H9 (cell line): ENCODE data around the gene NTRK2. TPM values are rescaled to one million over a fixed set of nuclear protein-coding genes. Genes with fewer than 3 reads are reported as not detected.

Experiments
- DNase-seq: peaks from one replicate; pipeline ENCODE4 v3.0.0-alpha.2; 2017
- H2AFZ ChIP-seq: one replicate; pipeline ENCODE4 v1.6.1; 2013; ENCODE audit warnings: mild to moderate bottlenecking, low read length, control low read depth, moderate library complexity
- H2AK5ac ChIP-seq: 2 replicates; pipeline ENCODE4 v1.6.1; 2013; ENCODE audit warnings: low read length, control low read depth, mixed read lengths; ENCODE audit not compliant: insufficient read length
- H2BK120ac ChIP-seq: one replicate; pipeline ENCODE4 v1.6.1; 2013; ENCODE audit warnings: low read depth, mild to moderate bottlenecking, low read length, control low read depth, inconsistent platforms; ENCODE audit not compliant: poor library complexity, severe bottlenecking
- H2BK12ac ChIP-seq: 2 replicates; pipeline ENCODE4 v1.6.1; 2013; ENCODE audit warnings: low read length, control low read depth, mixed read lengths, low read depth; ENCODE audit not compliant: insufficient read length
- H2BK15ac ChIP-seq: 2 replicates; pipeline ENCODE4 v1.6.1; 2013; ENCODE audit warnings: low read depth, low read length, control low read depth
- H2BK20ac ChIP-seq: one replicate; pipeline ENCODE4 v1.6.1; 2013; ENCODE audit warnings: low read depth, mild to moderate bottlenecking, low read length, control low read depth, inconsistent platforms; ENCODE audit not compliant: poor library complexity, severe bottlenecking
- H2BK5ac ChIP-seq: 2 replicates; pipeline ENCODE4 v1.6.1; 2013; ENCODE audit warnings: low read length, control low read depth, mixed read lengths; ENCODE audit not compliant: insufficient read length
- H3K14ac ChIP-seq: 2 replicates; pipeline ENCODE4 v1.6.1; 2013; ENCODE audit warnings: low read length, control low read depth; ENCODE audit not compliant: insufficient read depth
- H3K18ac ChIP-seq: 2 replicates; pipeline ENCODE4 v1.6.1; 2013; ENCODE audit warnings: low read depth, mild to moderate bottlenecking, mixed read lengths, low read length, control low read depth; ENCODE audit not compliant: insufficient read length
- H3K23ac ChIP-seq: 2 replicates; pipeline ENCODE4 v1.6.1; 2013; ENCODE audit warnings: low read length, control low read depth, mixed read lengths, low read depth; ENCODE audit not compliant: insufficient read length
- H3K23me2 ChIP-seq: 2 replicates; pipeline ENCODE4 v1.6.1; 2013; ENCODE audit warnings: low read depth, mild to moderate bottlenecking, mixed read lengths, low read length, control low read depth; ENCODE audit not compliant: insufficient read length, poor library complexity, severe bottlenecking
- H3K27ac ChIP-seq: 2 replicates; pipeline ENCODE4 v1.5.1; 2013; ENCODE audit warnings: low read length, control low read depth, mixed read lengths, low read depth; ENCODE audit not compliant: insufficient read length
- H3K27me3 ChIP-seq: 2 replicates; pipeline ENCODE4 v1.6.1; 2013; ENCODE audit warnings: low read length, control low read depth, inconsistent platforms; ENCODE audit not compliant: insufficient read depth
- H3K4ac ChIP-seq: 2 replicates; pipeline ENCODE4 v1.6.1; 2013; ENCODE audit warnings: low read depth, mild to moderate bottlenecking, control low read depth, inconsistent platforms, low read length, moderate library complexity
- H3K4me1 ChIP-seq: 2 replicates; pipeline ENCODE4 v1.6.1; 2013; ENCODE audit warnings: low read length, control low read depth, inconsistent platforms; ENCODE audit not compliant: insufficient read depth
- H3K4me2 ChIP-seq: 2 replicates; pipeline ENCODE4 v1.6.1; 2013; ENCODE audit warnings: low read length, control low read depth, mixed read lengths; ENCODE audit not compliant: insufficient read length, insufficient read depth
- H3K56ac ChIP-seq: 2 replicates; pipeline ENCODE4 v1.6.1; 2013; ENCODE audit warnings: low read depth, mild to moderate bottlenecking, mixed read lengths, low read length, control low read depth; ENCODE audit not compliant: insufficient read length
- H3K79me1 ChIP-seq: 2 replicates; pipeline ENCODE4 v1.6.1; 2013; ENCODE audit warnings: low read depth, mild to moderate bottlenecking, moderate library complexity, low read length, control low read depth, inconsistent platforms; ENCODE audit not compliant: insufficient read depth, poor library complexity, severe bottlenecking
- H3K79me2 ChIP-seq: 2 replicates; pipeline ENCODE4 v1.6.1; 2013; ENCODE audit warnings: low read length, control low read depth, inconsistent platforms; ENCODE audit not compliant: insufficient read depth
- H3K9ac ChIP-seq: 2 replicates; pipeline ENCODE4 v1.6.1; 2013; ENCODE audit warnings: low read length, control low read depth, mixed read lengths; ENCODE audit not compliant: insufficient read length; ENCODE audit errors: extremely low read depth
- H3K9me3 ChIP-seq: one replicate; pipeline ENCODE4 v1.6.1; 2013; ENCODE audit warnings: low read depth, low read length, inconsistent platforms; ENCODE audit not compliant: control insufficient read depth
- H3T11ph ChIP-seq: one replicate; pipeline ENCODE4 v1.6.1; 2013; ENCODE audit warnings: mild to moderate bottlenecking, low read length, control low read depth, inconsistent platforms
- H4K20me1 ChIP-seq: one replicate; pipeline ENCODE4 v1.6.1; 2013; ENCODE audit not compliant: control insufficient read depth, insufficient read length, insufficient read depth
- H4K5ac ChIP-seq: 2 replicates; pipeline ENCODE4 v1.6.1; 2013; ENCODE audit warnings: low read depth, mild to moderate bottlenecking, mixed read lengths, low read length, control low read depth; ENCODE audit not compliant: insufficient read length
- H4K8ac ChIP-seq: replicated peaks from 2 replicates; pipeline ENCODE4 v1.6.1; 2013; ENCODE audit warnings: low read length, control low read depth, mixed read lengths, low read depth; ENCODE audit not compliant: insufficient read length
- H4K91ac ChIP-seq: 2 replicates; pipeline ENCODE4 v1.6.1; 2013; ENCODE audit warnings: low read depth, mild to moderate bottlenecking, moderate library complexity, mixed read lengths, low read length, control low read depth; ENCODE audit not compliant: insufficient read length
- H3K27ac Mint-ChIP-seq, 3 experiments: 2 replicates in 2 of 3; 3 replicates in 1 of 3; pipeline ENCODE4 v1.8.0; 2020 to 2021; ENCODE audit warnings: mixed read lengths in 3 of 3, mild to moderate bottlenecking in 1 of 3, moderate library complexity in 1 of 3
- H3K27me3 Mint-ChIP-seq: 2 replicates; pipeline ENCODE4 v1.8.0; 2021; ENCODE audit warnings: low read depth, mild to moderate bottlenecking, moderate library complexity, mixed read lengths
- H3K36me3 Mint-ChIP-seq, 3 experiments: 2 replicates in 2 of 3; 3 replicates in 1 of 3; pipeline ENCODE4 v1.8.0; 2020 to 2021; ENCODE audit warnings: low read depth in 3 of 3, mixed read lengths in 3 of 3; ENCODE audit not compliant: insufficient read depth in 1 of 3
- H3K4me1 Mint-ChIP-seq, 2 experiments: 2 replicates each; pipeline ENCODE4 v1.8.0; 2020; ENCODE audit warnings: mixed read lengths in 2 of 2
- H3K4me3 Mint-ChIP-seq, 2 experiments: 2 replicates in 1 of 2; 3 replicates in 1 of 2; pipeline ENCODE4 v1.8.0; 2020 to 2021; ENCODE audit warnings: mild to moderate bottlenecking in 2 of 2, mixed read lengths in 2 of 2, moderate library complexity in 1 of 2
- H3K9me3 Mint-ChIP-seq, 2 experiments: 2 replicates in 1 of 2; 3 replicates in 1 of 2; pipeline ENCODE4 v1.8.0; 2020; ENCODE audit warnings: mild to moderate bottlenecking in 2 of 2, mixed read lengths in 2 of 2, moderate library complexity in 1 of 2
- CTCF ChIP-seq: fragments of 200-600 bp; sonication (generic); conservative IDR thresholded peaks from 3 replicates; pipeline ENCODE4 v1.8.0; 2021; ENCODE audit warnings: antibody characterized with exemption, mild to moderate bottlenecking
- WGBS: extraction: QIAGEN DNeasy Blood & Tissue Kit; methylation state at CpG from one replicate; pipeline ENCODE4 v1.1.7; 2013; ENCODE audit warnings: missing lambda C conversion rate, low lambda C conversion rate, mixed read lengths; ENCODE audit not compliant: insufficient read length; ENCODE audit errors: extremely low coverage; 5-methylcytosine and 5-hydroxymethylcytosine counted together
- total RNA-seq: library from RNA; stranded (reverse); gene quantifications from 2 replicates; pipeline ENCODE4 v1.2.1, GENCODE V29; 2021

The NTRK2 gene
- total RNA-seq, 1 experiment from 2014 or later = 0.02 TPM

GRCh38 chr9:85055506-85056202, 386.1 kb downstream of the NTRK2 start:
- TF ChIP-seq CTCF = no peak

More at GRCh38 chr9:85055506-85056202, 386.1 kb downstream of the NTRK2 start:
- Histone ChIP-seq H2BK20ac (no peak overlapping the region), H3K18ac (no peak overlapping the region), H3K27ac (no peak overlapping the region), H3T11ph (no peak overlapping the region), H3K27me3 (no peaks in the 10 kb centered on the region), H3K9ac (no peak overlapping the region), H3K79me1 (no peaks in the 10 kb centered on the region), H2BK5ac (no peak overlapping the region), H4K8ac (no peak overlapping the region), H2BK120ac (no peak overlapping the region), H4K91ac (no peak overlapping the region), H3K4me1 (no peaks in the 10 kb centered on the region), H3K9me3 (no peaks in the 10 kb centered on the region), H2AFZ (no peak overlapping the region), H3K14ac (no peak overlapping the region), H4K20me1 (no peaks in the 10 kb centered on the region), H3K23me2 (no peaks in the 10 kb centered on the region), H4K5ac (no peak overlapping the region), H2BK12ac (no peak overlapping the region), H3K79me2 (no peaks in the 10 kb centered on the region), H3K4me2 (no peak overlapping the region), H3K4ac (no peak overlapping the region), H2BK15ac (no peak overlapping the region), H3K23ac (no peak overlapping the region), H3K56ac (no peak overlapping the region), H2AK5ac (no peak overlapping the region)
- H3K9me3 Mint-ChIP-seq = no peaks in the 10 kb centered on the region; a peak in 1 of 5 replicates
- H3K36me3 Mint-ChIP-seq = peaks cover 0 to 3% (median 0%) of the 10 kb centered on the region in 3 experiments; a peak in 2 of 7 replicates
- no peak overlapping the region for H3K27ac Mint-ChIP-seq
- WGBS = 100% methylated on average over 1 of the region's 2 CpGs
- peaks cover 6% of the 10 kb centered on the region in 2 experiments for H3K4me1 Mint-ChIP-seq
- peaks cover 1% of the 10 kb centered on the region; the same call in 1 of the 2 replicates for H3K27me3 Mint-ChIP-seq
- DNase-seq = no peak
- H3K4me3 Mint-ChIP-seq = no peak overlapping the region
